Fibroblast of lung (primary cell): ENCODE measurements around the gene OSBP2. TPM values are rescaled to one million over a fixed set of nuclear protein-coding genes. Genes with fewer than 3 reads are reported as not detected.

ENCODE experiments used
- DNase-seq, 2 donors: peaks; one replicate each; pipeline versions ENCODE4 v3.0.0 to v3.0.0-alpha.2; 2010; ENCODE audit warnings: low read depth in 2 of 2
- H2AFZ ChIP-seq: 2 replicates; pipeline ENCODE4 v1.5.1; 2012; ENCODE audit warnings: low read length, control low read depth, inconsistent platforms
- H3K27ac ChIP-seq: 2 replicates; pipeline ENCODE4 v1.5.1; 2011; ENCODE audit warnings: low read length, control low read depth; ENCODE audit not compliant: insufficient read depth
- H3K27me3 ChIP-seq: 2 replicates; pipeline ENCODE4 v1.5.1; 2011; ENCODE audit warnings: mild to moderate bottlenecking, low read length; ENCODE audit not compliant: control insufficient read depth, insufficient read depth
- H3K36me3 ChIP-seq: 2 replicates; pipeline ENCODE4 v1.5.1; 2011; ENCODE audit warnings: low read length; ENCODE audit not compliant: control insufficient read depth, insufficient read depth
- H3K4me1 ChIP-seq: 2 replicates; pipeline ENCODE4 v1.5.1; 2011; ENCODE audit warnings: low read length; ENCODE audit not compliant: control insufficient read depth, insufficient read depth; ENCODE audit errors: extremely low read depth
- H3K4me2 ChIP-seq: 2 replicates; pipeline ENCODE4 v1.5.1; 2011; ENCODE audit warnings: low read length, control low read depth; ENCODE audit not compliant: insufficient read depth; ENCODE audit errors: extremely low read depth
- H3K4me3 ChIP-seq, 4 experiments: fragments of 200-600 bp in 1 of 4; sonication (generic) in 1 of 4; replicated peaks in 1 of 4; 2 replicates each; pipeline ENCODE4 v1.5.1; 2011 to 2016; ENCODE audit warnings: low read length in 4 of 4, low read depth in 3 of 4, mild to moderate bottlenecking in 3 of 4, control low read depth in 2 of 4, inconsistent platforms in 1 of 4, mixed read lengths in 1 of 4; ENCODE audit not compliant: insufficient read depth in 1 of 4; ENCODE audit errors: control extremely low read depth in 1 of 4
- H3K79me2 ChIP-seq: 2 replicates; pipeline ENCODE4 v1.5.1; 2012; ENCODE audit warnings: mild to moderate bottlenecking, low read length, inconsistent platforms; ENCODE audit not compliant: control insufficient read depth, insufficient read depth
- H3K9ac ChIP-seq: 2 replicates; pipeline ENCODE4 v1.5.1; 2011; ENCODE audit warnings: mild to moderate bottlenecking, low read length, control low read depth; ENCODE audit not compliant: insufficient read depth
- H3K9me3 ChIP-seq: 2 replicates; pipeline ENCODE4 v1.5.1; 2012; ENCODE audit warnings: low read depth, low read length; ENCODE audit not compliant: control insufficient read depth, insufficient read depth
- H4K20me1 ChIP-seq: 2 replicates; pipeline ENCODE4 v1.5.1; 2011; ENCODE audit warnings: low read length; ENCODE audit not compliant: control insufficient read depth, insufficient read depth; ENCODE audit errors: extremely low read depth
- CTCF ChIP-seq, 2 donors: IDR thresholded peaks in 1 of 2; conservative IDR thresholded peaks in 1 of 2; 1 replicate in 1 of 2; 2 replicates in 1 of 2; pipeline ENCODE4 v1.5.1; 2011 to 2012; ENCODE audit warnings: low read length in 2 of 2, control low read depth in 1 of 2, inconsistent platforms in 1 of 2, low read depth in 1 of 2, mild to moderate bottlenecking in 1 of 2
- EZH2 ChIP-seq: IDR thresholded peaks from 2 replicates; pipeline ENCODE4 v1.5.1; 2012; ENCODE audit warnings: low read length, control low read depth, mild to moderate bottlenecking; ENCODE audit errors: missing control alignments
- polyA plus RNA-seq, 2 donors: library from polyadenylated mRNA; depleted of rRNA in 1 of 2; stranded (reverse) in 1 of 2; unstranded in 1 of 2; fragments of >200 nt; gene quantifications; 2 replicates each; pipeline ENCODE4 v1.2.1, GENCODE V29; 2011 to 2012; ENCODE audit warnings: missing spikeins in 1 of 2
- total RNA-seq: library from RNA; depleted of rRNA; stranded (reverse); fragments of >200 nt; gene quantifications from 2 replicates; pipeline ENCODE4 v1.2.1, GENCODE V29; 2014

OSBP2 gene
- total and polyA plus RNA-seq, 2 donors (not counting 1 experiment from before 2014, with no cell fraction given): 0.40 to 3.8 TPM

GRCh38 chr22:30751529-30751928 is 56.9 kb downstream of the OSBP2 start:
- Histone ChIP-seq H3K36me3 (no peaks in the 10 kb centered on the region), H3K4me2 (no peak overlapping the region), H3K4me3 (no peak overlapping the region), H3K9ac (no peak overlapping the region), H3K27me3 (no peaks in the 10 kb centered on the region), H3K79me2 (no peaks in the 10 kb centered on the region), H3K4me1 (no peaks in the 10 kb centered on the region), H2AFZ (no peak overlapping the region), H4K20me1 (no peaks in the 10 kb centered on the region), H3K27ac (no peak overlapping the region), H3K9me3 (no peaks in the 10 kb centered on the region)
- TF ChIP-seq CTCF (conservative IDR thresholded peaks at IDR 0.05 in 1 of 2, IDR thresholded peaks at IDR 0.05 in 1 of 2; ENCODE audit: low read depth in 1 of 2, low read length in 2 of 2) (no peak), EZH2 (no peak)
- DNase-seq: no peak

- Histone ChIP-seq H3K27me3 (no peaks in the 10 kb centered on the region), H3K4me2 (no peak overlapping the region), H3K9me3 (no peaks in the 10 kb centered on the region), H3K27ac (no peak overlapping the region), H4K20me1 (no peaks in the 10 kb centered on the region), H3K4me3 (no peak overlapping the region), H2AFZ (no peak overlapping the region), H3K9ac (no peak overlapping the region), H3K79me2 (no peaks in the 10 kb centered on the region), H3K36me3 (no peaks in the 10 kb centered on the region), H3K4me1 (no peaks in the 10 kb centered on the region)
- TF ChIP-seq CTCF (conservative IDR thresholded peaks at IDR 0.05 in 1 of 2, IDR thresholded peaks at IDR 0.05 in 1 of 2; ENCODE audit: low read depth in 1 of 2, low read length in 2 of 2) (no peak), EZH2 (no peak)
- DNase-seq: no peak
These were observed 58.1 kb downstream of the OSBP2 start for GRCh38 chr22:30752771-30753170.

GRCh38 chr22:30753701-30754100 is 59.0 kb downstream of the OSBP2 start:
- no peaks in the 10 kb centered on the region for H3K4me1 ChIP-seq
- no peak overlapping the region for H3K9ac ChIP-seq
- H3K9me3 ChIP-seq: no peaks in the 10 kb centered on the region
- H3K27me3 ChIP-seq: no peaks in the 10 kb centered on the region
- no peaks in the 10 kb centered on the region for H3K36me3 ChIP-seq
- no peak overlapping the region for H3K4me3 ChIP-seq
- no peak overlapping the region for H3K27ac ChIP-seq
- no peak for TF ChIP-seq CTCF (conservative IDR thresholded peaks at IDR 0.05 in 1 of 2, IDR thresholded peaks at IDR 0.05 in 1 of 2; ENCODE audit: low read depth in 1 of 2, low read length in 2 of 2)
- TF ChIP-seq EZH2: no peak
- DNase-seq: no peak
- no peak overlapping the region for H2AFZ ChIP-seq
- H3K79me2 ChIP-seq: no peaks in the 10 kb centered on the region
- no peak overlapping the region for H3K4me2 ChIP-seq
- H4K20me1 ChIP-seq: no peaks in the 10 kb centered on the region
